GM19043 (cell line): ENCODE data around the gene MADCAM1.

Experiments
- ATAC-seq: cut with Tn5 transposase; IDR thresholded peaks from one replicate; pipeline ENCODE4 v1.9.1; 2021; ENCODE audit warnings: low read depth; ENCODE audit not compliant: unreplicated experiment

MADCAM1 gene

DNA sequence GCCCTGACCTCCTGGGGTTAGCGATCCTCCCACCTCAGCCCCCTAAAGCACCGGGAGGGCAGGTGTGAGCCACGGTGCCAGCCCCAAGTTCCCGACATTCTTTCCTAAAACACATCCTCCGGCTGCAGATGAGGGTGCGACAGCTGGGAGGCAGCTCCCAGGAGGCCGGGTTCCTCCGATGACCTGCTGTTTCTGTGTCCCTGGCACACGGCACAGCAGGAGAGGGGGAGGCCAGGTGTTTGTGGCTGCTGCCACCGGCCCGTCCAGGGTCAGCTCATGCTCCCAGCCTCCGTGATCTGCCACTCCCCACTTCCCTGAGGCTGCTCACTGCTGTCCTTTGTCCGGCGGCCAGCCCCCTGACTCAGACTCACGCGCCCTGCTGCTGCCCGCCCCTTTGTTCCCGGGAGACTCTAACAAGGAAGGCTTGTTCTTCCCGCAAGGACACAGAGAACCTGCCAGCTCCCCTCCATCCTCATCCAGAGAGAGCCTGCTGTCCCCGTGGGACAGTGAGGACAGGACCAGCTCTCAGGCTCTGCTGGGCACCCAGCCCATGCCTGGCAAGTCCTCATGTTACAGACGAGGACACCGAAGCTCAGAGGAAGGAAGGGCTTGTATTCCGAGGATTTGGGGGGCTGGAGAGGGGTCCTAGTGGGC lies 10.6 kb upstream of the MADCAM1 start:
- ATAC-seq: no peak

DNA sequence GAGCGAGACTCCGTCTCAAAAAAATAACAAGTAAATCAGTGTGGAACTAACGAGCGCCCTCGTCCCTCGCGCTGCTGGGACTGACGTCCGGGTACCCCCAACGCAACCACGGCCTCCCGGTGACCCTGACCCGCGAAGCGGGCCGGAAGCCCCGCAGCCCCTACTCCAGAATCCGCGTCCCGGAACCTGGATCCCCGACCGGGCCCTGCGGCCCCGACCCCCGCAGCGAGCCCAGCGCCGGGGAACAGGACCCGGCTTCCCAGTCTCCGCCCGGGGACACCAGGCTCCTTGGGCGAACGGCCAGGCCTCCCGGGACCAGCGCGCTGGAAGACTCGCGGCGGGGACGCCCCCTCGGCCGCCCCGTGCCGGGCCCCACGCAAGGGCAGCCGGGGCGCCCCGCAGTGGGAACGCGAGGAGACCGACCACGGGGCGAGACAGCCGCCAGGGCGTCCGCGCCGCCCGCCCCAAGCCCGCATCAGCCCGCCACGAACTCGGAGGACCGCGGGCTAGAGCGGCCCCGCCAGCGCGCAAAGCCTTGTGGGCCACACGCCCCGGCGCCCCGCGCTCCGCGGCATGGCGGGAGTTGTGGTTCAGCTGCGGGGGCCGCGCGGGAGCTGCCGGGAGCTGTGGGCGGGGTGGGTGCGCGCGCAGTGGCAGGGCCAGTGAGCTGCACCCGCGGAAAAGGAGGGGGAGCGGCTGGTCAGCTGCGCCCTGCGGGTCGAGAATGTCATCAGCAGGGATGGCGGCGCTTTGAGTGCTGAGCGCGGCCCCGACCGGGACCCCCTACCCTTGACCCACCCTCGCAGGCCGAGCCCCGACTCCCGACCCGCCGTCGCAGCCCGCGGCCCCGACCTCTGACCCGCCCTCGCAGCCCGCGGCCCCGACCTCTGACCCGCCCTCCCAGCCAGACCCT lies 7.5 kb upstream of the MADCAM1 start:
- ATAC-seq: no peak

DNA sequence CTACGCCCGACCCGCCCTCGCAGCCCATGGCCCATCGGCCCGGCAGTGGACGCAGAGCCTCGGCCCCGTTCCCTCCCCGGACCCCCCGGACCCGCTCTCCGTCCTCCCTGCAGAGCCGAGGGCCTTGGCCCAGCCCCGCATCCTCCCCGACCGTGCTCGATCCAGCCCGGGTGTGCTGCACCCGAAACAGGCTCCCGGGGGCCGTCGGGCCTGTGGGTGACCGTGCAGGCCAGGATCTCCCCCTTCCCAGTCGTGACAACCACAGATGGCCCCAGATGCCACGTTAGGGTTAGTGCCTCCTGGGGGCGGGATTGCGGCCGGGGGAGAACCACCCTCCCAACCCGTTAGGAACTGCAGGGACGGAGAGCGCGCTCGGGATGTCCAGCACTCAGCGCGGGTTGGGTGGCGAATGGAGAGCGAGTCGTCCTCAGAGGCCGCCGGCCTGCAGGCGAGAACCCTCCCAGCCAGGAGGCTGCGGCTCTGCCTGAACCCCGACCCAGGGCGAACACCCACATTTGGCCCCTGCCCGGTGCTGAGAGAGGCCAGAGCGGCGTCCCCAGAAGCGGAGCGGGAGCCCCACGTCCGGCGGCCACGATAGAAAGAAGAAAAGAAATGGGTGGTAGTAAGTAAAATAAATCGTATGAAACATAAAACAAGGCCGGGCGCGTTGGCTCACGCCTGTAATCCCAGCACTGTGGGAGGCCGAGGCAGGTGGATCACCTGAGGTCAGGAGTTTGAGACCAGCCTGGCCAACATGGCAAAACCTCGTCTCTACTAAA lies 6.7 kb upstream of the MADCAM1 start:
- ATAC-seq: no peak

DNA sequence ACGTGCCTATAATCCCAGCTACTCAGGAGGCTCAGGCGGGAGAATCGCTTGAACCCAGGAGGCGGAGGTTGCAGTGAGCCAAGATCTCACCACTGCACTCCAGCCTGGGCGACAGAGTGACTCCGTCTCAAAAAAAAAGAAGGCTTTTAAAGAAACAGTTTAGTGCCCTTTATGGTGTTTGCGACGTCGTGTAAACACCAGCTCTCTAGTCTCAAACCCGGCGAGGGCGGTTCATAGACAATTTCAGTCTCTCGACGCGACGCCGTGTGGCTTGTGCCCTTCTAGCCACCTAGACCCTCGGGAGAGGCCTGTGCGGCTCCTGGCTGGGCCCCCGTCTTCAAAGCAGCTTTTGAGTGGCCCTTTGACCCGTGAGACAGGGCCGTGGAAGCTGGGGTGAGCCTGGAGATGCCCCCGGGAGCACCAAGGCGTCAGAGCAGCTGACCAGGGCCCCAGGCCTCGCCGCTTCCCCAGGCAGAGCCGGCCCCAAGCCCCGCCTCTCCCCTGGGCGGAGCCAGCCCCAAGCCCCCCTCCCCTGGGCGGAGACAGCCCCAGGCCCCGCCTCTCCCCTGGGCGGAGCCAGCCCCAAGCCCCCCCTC lies 5.0 kb upstream of the MADCAM1 start:
- no peak for ATAC-seq

DNA sequence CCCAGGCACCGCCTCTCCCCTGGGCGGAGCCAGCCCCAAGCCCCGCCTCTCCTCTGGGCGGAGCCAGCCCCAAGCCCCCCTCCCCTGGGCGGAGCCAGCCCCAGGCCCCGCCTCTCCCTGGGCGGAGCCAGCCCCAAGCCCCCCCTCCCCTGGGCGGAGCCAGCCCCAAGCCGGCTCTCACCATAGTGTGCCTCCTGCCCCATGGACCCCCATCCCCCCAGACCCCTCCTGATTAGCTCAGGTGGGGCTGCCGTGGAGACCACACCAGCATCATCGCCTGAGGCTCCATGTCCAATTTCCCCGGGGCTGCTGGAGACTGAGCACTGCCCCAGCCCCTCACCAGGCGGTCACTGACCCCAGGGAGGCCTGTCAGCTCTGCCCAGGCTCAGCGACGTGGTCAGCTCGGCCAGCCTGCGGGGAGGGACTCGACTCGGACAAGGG lies 4.2 kb upstream of the MADCAM1 start:
- ATAC-seq: no peak

DNA sequence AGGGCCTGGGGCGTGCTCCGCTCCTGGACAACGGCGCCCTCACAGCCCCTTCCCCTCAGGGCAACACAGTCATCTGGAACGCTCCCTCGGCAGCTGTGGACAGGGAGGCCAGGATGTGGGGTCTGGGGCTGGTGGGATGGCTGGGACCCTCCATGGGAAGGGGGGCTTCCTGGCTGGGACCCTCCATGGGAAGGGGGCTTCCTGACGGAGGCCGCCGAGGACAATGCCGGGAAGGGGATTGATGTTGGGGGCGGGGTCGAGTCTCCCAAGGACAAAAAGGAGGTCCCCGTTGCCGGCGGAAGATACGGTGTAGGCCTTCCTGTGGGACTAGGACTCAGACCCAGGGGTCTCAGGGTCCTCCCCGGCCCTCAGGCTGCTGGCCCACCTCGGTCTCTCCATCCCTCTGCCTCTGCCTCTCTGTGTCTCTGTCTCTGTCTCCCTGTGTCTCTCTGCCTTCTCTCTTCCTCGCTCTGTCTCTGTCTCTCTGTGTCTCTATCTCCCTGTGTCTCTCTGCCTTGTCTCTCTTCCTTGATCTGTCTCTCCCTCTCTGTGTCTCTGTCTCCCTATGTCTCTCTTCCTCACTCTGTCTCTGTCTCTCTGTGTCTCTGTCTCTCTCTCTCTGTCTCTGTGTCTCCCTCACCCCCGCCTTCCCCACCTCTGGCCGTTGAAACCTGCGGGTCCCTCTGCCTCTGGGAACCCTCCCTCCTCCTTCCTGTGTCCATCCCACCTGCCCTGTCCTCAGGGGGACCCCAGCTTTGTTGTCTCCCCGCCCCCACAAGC lies 2.7 kb upstream of the MADCAM1 start:
- ATAC-seq: no peak

DNA sequence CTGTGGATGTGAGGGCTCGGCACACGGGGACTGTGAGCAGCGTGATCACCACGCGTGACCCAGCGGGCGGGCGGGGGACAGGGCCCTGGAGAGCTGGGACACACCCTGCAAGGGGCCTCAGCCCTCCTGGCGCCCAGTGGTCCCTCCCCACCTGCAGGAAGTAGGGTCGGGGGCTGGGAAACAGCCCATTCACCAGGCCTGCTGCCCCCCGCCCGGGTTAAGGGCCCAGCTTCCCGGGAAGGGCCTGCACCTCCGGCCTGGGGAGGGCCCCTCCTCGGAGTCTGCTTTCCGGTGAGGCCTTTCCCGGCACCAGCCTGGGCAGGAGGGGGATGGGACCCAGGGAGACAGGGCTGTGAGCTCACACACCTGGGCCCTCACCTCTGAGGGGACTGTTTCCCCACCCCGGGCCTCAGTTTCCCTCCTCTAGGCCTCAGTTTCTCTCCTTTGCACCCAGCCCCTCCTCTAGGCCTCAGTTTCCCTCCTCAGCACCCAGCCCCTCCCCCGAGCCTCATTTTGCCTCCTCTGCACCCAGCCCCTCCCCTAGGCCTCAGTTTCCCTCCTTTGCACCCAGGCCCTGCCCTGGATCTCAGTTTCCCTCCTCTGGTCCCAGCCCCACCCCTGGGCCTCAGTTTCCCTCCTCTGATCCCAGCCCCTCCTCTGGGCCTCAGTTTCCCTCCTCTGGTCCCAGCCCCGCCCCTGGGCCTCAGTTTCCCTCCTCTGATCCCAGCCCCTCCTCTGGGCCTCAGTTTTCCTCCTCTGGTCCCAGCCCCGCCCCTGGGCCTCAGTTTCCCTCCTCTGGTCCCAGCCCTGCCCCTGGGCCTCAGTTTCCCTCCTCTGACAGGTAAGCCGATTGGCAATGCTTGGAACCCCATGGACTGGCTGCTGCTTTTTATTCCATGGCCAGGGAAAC lies 1.9 kb upstream of the MADCAM1 start:
- ATAC-seq: no peak

DNA sequence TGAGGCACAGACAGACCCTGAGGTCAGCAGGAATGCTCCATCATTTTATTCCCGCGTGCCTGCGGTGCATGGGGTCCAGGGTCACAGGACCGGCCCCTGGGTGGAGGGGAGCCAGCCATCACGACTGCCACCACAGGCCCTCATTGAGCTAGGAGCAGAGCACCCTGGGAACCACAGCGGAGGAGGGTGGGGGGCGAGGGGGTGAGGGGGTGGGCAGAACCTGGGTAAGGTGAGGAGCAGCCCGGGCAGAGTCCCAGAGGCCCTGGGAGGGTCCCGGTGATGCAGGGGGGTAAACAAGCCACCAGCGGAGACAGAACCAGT lies 1.2 kb upstream of the MADCAM1 start:
- no peak for ATAC-seq

DNA sequence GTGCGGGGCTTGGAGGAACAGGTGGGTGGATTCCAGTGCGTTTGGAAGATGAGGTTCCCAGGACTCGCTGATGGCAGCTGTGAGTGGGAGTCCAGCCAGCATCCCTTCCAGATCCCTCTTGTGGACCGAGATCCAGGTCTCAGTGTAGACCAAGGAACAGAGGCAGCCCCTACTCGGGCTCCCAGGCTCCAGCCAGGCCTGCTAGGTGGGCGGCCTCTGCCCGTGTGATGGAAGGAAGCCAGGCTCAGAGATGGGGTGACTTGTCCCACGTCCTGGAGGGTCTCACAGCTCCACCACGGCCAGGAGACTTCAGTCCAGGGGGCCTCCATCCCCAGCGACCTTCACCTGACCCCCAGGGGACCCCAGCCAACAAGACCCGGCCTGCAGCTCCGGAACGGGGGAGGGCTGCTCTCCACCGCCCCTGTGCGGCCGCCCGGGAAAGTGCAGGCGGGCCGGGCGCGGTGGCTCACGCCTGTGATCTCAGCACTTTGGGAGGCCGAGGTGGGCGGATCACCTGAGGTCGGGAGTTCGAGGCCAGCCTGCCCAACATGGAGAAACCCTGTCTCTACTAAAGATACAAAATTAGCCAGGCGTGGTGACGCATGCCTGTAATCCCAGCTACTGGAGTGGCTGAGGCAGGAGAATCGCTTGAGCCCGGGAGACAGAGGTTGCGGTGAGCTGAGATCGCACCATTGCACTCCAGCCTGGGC lies 729 bp upstream of the MADCAM1 start:
- ATAC-seq: no peak

DNA sequence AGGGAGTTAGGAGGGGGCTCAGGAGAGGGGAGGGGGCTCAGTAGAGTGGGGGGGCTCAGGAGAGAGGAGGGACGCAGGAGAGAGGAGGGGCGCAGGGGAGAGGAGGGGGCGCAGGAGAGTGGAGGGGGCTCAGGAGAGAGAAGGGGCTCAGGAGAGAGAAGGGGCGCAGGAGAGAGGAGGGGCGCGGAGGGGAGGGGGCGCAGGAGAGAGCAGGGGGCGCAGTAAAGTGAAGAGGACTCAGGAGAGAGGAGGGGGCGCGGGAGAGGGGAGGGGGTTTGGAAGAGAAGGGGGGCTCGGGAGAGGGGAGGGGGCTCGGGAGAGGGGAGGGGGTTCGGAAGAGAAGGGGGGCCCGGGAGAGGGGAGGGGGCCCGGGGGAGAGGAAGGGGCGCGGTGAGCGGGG lies 700 bp downstream of the MADCAM1 start:
- ATAC-seq: no peak

DNA sequence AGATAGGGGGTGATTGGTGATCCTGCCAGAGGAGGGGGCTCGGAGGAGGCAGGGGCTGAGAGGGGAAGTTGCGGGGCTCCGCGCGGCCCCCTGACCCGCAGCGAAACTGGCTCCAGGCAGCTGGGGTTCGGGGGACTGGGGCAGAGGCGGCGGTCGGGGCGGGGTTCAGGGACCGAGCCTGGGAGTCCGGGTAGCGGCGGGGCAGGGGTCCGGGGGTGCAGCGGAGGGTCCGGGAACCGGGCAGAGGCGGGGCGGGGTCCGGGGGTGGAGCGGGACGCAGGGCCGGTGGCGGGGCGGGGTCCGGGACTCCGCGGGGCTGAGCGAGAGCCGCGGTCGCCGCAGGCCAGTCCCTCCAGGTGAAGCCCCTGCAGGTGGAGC lies 1.2 kb downstream of the MADCAM1 start:
- ATAC-seq: no peak

DNA sequence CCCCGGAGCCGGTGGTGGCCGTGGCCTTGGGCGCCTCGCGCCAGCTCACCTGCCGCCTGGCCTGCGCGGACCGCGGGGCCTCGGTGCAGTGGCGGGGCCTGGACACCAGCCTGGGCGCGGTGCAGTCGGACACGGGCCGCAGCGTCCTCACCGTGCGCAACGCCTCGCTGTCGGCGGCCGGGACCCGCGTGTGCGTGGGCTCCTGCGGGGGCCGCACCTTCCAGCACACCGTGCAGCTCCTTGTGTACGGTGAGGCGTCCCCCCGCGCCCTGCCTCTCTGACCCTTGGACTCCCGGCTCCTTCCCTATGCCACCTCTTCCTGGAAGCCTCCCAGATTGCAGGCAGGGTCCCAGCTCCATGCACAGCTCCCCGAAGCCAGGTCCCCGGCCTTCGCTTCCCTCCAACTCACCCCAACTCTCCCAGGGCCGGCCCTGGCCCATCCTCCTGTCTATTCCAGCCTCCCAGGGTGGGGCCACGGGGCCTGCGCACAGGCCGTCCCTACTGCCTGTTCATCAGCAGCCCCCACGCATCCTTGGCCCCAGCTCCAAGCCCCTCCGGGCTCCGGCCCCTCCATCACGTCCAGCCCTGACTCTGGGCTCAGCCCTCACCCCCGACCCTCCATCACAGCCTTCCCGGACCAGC lies 1.7 kb downstream of the MADCAM1 start:
- no peak for ATAC-seq

DNA sequence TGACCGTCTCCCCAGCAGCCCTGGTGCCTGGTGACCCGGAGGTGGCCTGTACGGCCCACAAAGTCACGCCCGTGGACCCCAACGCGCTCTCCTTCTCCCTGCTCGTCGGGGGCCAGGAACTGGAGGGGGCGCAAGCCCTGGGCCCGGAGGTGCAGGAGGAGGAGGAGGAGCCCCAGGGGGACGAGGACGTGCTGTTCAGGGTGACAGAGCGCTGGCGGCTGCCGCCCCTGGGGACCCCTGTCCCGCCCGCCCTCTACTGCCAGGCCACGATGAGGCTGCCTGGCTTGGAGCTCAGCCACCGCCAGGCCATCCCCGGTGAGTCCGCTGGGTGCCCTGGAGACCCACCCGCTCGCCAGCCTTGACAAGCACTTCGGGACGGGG lies 2.2 kb downstream of the MADCAM1 start:
- no peak for ATAC-seq

DNA sequence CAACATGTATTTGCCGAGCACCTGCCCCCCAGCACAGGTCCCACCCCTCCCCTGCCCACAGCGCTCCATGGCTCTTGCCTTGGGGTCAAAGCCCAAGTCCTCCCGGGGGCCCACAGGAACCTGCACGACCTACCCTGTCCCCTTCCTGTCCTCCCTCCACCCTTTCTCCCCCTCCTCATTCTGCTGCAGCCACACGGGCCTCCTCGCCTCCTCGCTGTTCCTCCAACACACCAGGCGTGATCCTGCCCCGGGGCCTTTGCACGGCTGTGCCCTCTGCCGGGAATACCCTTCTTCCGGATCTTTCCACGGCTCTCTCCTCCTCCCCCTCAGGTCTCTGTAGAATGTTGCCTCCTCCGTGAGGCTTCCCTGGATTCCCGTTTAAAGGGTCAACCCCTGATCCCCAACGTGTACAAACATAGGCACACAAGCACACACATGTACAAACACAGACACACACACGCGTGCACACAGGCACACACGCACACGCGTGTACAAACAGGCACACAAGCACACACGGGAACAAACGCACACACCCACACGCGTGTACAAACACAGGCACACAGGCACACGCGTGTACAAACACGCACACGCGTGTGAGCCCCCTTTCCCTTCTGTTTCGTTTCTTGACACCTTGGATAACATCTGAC lies 2.8 kb downstream of the MADCAM1 start:
- no peak for ATAC-seq

DNA sequence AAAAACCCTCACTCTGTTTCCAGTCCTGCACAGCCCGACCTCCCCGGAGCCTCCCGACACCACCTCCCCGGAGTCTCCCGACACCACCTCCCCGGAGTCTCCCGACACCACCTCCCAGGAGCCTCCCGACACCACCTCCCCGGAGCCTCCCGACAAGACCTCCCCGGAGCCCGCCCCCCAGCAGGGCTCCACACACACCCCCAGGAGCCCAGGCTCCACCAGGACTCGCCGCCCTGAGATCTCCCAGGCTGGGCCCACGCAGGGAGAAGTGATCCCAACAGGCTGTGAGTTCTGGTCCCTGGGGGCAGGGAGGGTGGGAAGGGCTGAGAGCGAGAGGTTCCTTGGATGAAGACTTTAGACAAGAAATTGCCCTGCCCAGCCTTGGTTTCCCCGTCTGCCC lies 5.4 kb downstream of the MADCAM1 start:
- no peak for ATAC-seq

DNA sequence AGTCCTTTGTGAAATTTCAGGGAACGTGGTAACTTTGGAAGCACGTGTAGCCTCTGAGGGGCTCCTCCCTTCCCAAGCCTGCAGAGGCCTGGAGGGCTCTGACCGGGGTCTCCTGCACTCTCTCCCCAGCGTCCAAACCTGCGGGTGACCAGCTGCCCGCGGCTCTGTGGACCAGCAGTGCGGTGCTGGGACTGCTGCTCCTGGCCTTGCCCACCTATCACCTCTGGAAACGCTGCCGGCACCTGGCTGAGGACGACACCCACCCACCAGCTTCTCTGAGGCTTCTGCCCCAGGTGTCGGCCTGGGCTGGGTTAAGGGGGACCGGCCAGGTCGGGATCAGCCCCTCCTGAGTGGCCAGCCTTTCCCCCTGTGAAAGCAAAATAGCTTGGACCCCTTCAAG lies 8.3 kb downstream of the MADCAM1 start:
- no peak for ATAC-seq

DNA sequence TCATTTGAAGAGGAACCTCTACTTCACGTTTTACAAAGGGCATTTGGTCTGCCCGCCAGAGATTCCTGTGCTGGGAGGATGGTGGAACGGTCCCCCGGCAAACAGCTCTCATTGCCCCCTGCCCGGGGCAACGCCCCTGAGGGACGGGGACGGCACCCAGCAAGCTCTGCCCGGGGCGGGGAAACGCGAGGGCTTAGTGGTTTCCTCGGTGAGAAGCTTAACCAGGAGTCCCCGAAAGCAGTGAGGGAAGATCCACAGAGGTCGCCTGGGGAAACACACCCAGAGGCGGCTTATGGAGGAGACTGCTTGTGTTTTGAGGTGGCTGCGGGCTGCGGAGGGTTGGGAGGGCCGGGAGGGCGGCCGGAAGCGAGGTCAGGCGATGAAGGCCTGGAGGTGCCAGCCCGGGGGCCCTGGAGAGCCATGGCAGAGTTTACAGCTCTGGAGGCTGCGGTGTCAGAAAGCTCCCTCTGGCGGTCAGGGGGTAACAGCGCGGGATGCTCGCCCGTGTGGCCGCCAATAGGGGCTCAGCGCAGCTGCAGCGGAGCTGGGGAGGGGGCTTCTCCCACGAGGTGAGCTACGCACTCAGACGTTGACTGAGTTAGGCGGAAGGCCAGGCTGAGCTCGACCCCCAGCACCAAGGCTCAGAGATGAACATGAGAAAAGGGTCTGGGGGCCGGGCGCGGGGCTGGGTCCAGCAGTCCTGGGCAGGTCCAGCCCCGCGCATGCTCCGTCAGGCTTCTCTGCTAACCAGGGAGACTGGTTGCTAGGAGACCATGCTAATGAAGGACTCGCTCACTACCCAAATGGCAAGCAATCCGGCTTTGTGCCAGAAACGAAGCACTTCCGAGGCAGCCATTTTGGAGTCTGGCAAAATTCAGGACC lies 10.4 kb downstream of the MADCAM1 start:
- ATAC-seq: peak; percentile 58
